ENCODE measurements around the gene KRTAP10-8. TPM values are rescaled to one million over a fixed set of nuclear protein-coding genes. Genes with fewer than 3 reads are reported as not detected.
"Not testable (repeated sequence)": the region's sequence is repeated elsewhere in the genome, so short reads cannot be mapped to it uniquely, and the experiment has no call there.

Gene KRTAP10-8
- total and polyA plus RNA-seq, 5 donors from 2014 or later = not detected

DNA sequence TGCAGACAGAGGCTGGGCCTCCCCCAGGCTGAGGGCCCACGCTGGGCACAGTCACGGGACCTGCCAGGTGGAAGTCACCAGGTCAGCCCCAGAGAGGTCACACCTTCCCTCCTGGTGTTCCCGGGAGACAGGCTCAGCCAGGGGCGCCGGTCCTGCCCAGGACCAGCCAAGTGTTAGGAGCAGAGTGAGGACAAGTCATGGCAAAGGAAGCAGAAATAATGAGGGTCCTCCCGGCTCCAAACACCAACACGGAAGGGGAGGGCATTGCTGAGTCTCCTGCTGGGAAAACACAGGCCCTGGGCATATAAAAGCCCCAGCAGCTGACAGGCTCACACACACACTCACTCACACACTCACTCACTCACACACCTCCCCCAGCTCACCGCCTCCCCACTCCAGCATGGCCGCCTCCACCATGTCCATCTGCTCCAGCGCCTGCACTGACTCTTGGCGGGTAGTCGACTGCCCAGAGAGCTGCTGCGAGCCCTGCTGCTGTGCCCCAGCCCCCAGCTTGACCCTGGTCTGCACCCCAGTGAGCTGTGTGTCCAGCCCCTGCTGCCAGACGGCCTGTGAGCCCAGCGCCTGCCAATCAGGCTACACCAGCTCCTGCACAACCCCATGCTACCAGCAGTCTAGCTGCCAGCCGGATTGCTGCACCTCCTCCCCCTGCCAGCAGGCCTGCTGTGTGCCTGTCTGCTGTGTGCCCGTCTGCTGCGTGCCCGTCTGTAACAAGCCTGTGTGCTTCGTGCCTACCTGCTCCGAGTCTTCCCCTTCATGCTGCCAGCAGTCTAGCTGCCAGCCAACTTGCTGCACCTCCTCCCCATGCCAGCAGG, 25.4 kb downstream of the KRTAP10-8 start, which contains the start of gene KRTAP10-10:
Gene KRTAP10-10 (plus strand): TSS at position 339 of the 833 bp plus-strand sequence. CDS start 62 bp downstream, at position 401.
- ATAC-seq (ENCODE audit: low read depth in 2 of 2) (no peak), DNase-seq (no peak)
- no peaks in the 10 kb centered on the region for H3K36me3 ChIP-seq (ENCODE audit: control insufficient read depth, insufficient read depth, low read length)
- no peaks in the 10 kb centered on the region for H3K36me3 Mint-ChIP-seq
- peak within 1 kb of the TSS in 2 of 3 donors; percentile 38 to 76 for H3K27ac Mint-ChIP-seq
- peaks cover 4 to 29% (median 13%) of the 10 kb centered on the region in 7 donors for H3K9me3 Mint-ChIP-seq
- peaks cover 6% of the 10 kb centered on the region for H3K27me3 ChIP-seq (ENCODE audit: control insufficient read depth, insufficient read depth, low read length)
- no peak within 1 kb of the TSS for H3K4me3 ChIP-seq (ENCODE audit: low read depth, low read length)
- H3K27ac ChIP-seq (ENCODE audit: insufficient read depth, low read length, poor library complexity, severe bottlenecking) = no peak within 1 kb of the TSS
- H3K4me3 Mint-ChIP-seq = no peak within 1 kb of the TSS
- peaks cover 11% of the 10 kb centered on the region in 2 experiments for H3K9me3 ChIP-seq (ENCODE audit: control insufficient read depth in 2 of 2, low read length in 2 of 2)
- H3K4me1 Mint-ChIP-seq = no peaks in the 10 kb centered on the region
- H3K4me1 ChIP-seq (ENCODE audit: control insufficient read depth, insufficient read depth, low read length, poor library complexity, severe bottlenecking) = no peaks in the 10 kb centered on the region
- peaks cover 17% of the 10 kb centered on the region for H3K27me3 Mint-ChIP-seq

DNA sequence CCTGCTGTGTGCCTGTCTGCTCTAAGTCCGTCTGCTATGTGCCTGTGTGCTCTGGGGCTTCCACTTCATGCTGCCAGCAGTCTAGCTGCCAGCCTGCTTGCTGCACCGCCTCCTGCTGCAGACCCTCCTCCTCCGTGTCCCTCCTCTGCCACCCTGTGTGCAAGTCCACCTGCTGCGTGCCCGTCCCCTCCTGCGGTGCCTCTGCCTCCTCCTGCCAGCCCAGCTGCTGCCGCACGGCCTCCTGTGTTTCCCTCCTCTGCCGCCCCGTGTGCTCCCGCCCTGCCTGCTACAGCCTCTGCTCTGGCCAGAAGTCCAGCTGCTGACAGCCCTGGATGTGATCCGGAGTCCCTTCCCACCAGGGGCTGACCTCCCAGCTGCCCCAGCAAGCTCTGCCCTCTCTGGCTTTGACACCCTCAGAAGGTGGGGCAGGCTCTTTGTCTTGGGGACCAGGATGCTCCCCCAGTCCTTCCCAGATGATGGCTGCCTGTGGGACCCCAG, 26.0 kb downstream of the KRTAP10-8 start:
- not testable (repeated sequence) for H3K4me1 Mint-ChIP-seq; H3K27ac ChIP-seq (ENCODE audit: insufficient read depth, low read length, poor library complexity, severe bottlenecking); DNase-seq; H3K9me3 ChIP-seq (ENCODE audit: control insufficient read depth in 2 of 2, low read length in 2 of 2); H3K36me3 Mint-ChIP-seq; H3K27me3 ChIP-seq (ENCODE audit: control insufficient read depth, insufficient read depth, low read length); H3K4me1 ChIP-seq (ENCODE audit: control insufficient read depth, insufficient read depth, low read length, poor library complexity, severe bottlenecking); H3K36me3 ChIP-seq (ENCODE audit: control insufficient read depth, insufficient read depth, low read length); H3K4me3 Mint-ChIP-seq; ATAC-seq (ENCODE audit: low read depth in 2 of 2); H3K4me3 ChIP-seq (ENCODE audit: low read depth, low read length)
- H3K27ac Mint-ChIP-seq = peak overlapping the region in 1 of 3 donors; percentile 38
- peaks cover 17% of the 10 kb centered on the region for H3K27me3 Mint-ChIP-seq
- peaks cover 4 to 27% (median 12%) of the 10 kb centered on the region in 7 donors for H3K9me3 Mint-ChIP-seq

DNA sequence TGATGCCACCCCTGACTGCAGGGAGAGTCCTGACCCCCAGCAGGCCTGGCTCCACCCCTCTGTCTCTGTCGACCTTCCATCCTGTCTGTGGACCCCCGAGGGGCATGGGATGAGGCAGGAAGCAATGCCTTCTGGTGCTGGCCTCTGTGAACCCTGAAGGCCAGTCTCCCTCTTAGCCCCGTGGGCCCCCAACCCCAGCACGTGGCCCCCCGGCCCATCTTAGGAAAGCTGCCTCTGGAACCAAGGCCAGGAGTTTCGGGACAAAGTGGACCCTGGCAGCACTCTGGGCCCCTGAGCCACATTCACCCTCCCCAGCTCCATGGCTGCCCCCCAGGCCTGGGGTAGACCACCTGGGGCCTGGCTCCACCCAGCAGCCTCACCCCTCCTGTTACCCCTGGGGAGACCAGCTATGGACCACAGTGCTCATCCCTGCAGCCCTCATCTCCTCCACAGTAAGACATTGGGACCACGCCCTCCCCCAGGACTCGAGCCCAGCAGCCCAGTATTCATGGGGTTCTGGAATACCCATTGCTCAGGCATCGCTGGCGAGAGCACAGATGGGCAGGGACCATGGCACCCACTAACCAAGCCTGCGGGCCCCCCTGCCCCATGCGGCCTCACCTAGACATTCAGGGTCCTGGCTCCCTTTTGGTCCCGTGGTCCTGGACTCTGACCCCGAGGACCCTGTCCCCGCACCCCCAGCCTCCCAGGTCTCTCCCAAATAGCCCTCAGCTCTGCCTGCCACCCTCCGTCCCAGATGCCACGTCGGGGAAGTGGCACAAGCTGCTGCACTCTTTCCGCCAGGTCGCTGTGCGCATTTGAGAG, 26.8 kb downstream of the KRTAP10-8 start:
- not testable (repeated sequence) for H3K27me3 ChIP-seq (ENCODE audit: control insufficient read depth, insufficient read depth, low read length); H3K27ac Mint-ChIP-seq; H3K4me1 Mint-ChIP-seq; H3K27ac ChIP-seq (ENCODE audit: insufficient read depth, low read length, poor library complexity, severe bottlenecking); H3K36me3 Mint-ChIP-seq; H3K4me1 ChIP-seq (ENCODE audit: control insufficient read depth, insufficient read depth, low read length, poor library complexity, severe bottlenecking); ATAC-seq (ENCODE audit: low read depth in 2 of 2); H3K36me3 ChIP-seq (ENCODE audit: control insufficient read depth, insufficient read depth, low read length); DNase-seq; H3K4me3 Mint-ChIP-seq; H3K4me3 ChIP-seq (ENCODE audit: low read depth, low read length)
- peaks cover under 1 to 24% (median 14%) of the 10 kb centered on the region in 7 donors for H3K9me3 Mint-ChIP-seq
- peaks cover 2 to 11% of the 10 kb centered on the region in 2 experiments for H3K9me3 ChIP-seq (ENCODE audit: control insufficient read depth in 2 of 2, low read length in 2 of 2)
- peaks cover 10% of the 10 kb centered on the region for H3K27me3 Mint-ChIP-seq

DNA sequence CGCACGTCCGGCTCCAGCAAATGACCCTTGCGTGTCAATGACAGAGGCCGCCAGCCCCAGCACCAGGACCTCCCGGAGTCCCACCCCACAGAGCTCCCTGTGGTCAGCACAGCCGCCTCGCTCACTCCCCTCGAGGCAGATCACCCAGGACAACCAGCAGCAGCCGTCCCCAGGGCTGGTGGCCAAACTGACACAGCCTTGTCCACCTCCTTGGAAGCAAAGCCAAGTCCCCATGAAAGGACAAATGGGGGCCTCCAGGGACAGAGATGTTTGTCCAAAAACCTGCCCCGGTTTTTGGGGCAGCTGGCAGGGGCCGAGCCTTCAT, 27.4 kb downstream of the KRTAP10-8 start:
- DNase-seq = no peak
- no peaks in the 10 kb centered on the region for H3K36me3 Mint-ChIP-seq
- Histone ChIP-seq H3K4me1 (ENCODE audit: control insufficient read depth, insufficient read depth, low read length, poor library complexity, severe bottlenecking) (no peaks in the 10 kb centered on the region), H3K4me3 (ENCODE audit: low read depth, low read length) (no peak overlapping the region), H3K27ac (ENCODE audit: insufficient read depth, low read length, poor library complexity, severe bottlenecking) (no peak overlapping the region), H3K36me3 (ENCODE audit: control insufficient read depth, insufficient read depth, low read length) (no peaks in the 10 kb centered on the region), H3K9me3 (ENCODE audit: control insufficient read depth in 2 of 2, low read length in 2 of 2) (peaks cover 8 to 17% of the 10 kb centered on the region in 2 experiments), H3K27me3 (ENCODE audit: control insufficient read depth, insufficient read depth, low read length) (peaks cover 6% of the 10 kb centered on the region)
- H3K4me3 Mint-ChIP-seq = no peak overlapping the region
- H3K4me1 Mint-ChIP-seq = no peaks in the 10 kb centered on the region
- ATAC-seq (ENCODE audit: low read depth in 2 of 2) = no peak
- H3K27me3 Mint-ChIP-seq = peaks cover 5% of the 10 kb centered on the region
- H3K27ac Mint-ChIP-seq = no peak overlapping the region
- peaks cover 0 to 29% (median 15%) of the 10 kb centered on the region in 7 donors for H3K9me3 Mint-ChIP-seq

DNA sequence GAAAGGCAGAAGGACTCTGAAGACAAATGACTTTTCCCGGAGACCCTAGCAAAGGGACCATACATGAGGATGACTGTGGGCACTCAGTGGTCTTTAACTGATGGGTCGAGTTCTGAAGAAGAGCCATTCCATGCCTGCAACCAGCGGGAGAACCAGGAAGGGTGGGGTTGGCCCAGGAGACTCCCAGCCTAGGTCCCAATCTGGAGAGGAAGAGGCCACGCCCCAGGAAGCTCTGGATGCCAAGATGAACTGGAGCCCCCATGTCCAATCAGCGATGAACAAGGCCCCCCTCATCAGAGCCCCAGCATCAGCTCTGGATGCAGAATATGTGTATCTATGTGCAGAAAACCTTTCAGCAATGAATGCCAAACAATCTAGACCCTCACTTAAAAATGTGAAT, 28.9 kb downstream of the KRTAP10-8 start:
- H3K4me1 ChIP-seq (ENCODE audit: control insufficient read depth, insufficient read depth, low read length, poor library complexity, severe bottlenecking) = no peaks in the 10 kb centered on the region
- no peaks in the 10 kb centered on the region for H3K36me3 Mint-ChIP-seq
- peaks cover 4% of the 10 kb centered on the region for H3K27me3 ChIP-seq (ENCODE audit: control insufficient read depth, insufficient read depth, low read length)
- H3K4me1 Mint-ChIP-seq = no peaks in the 10 kb centered on the region
- H3K27me3 Mint-ChIP-seq = no peaks in the 10 kb centered on the region
- H3K27ac ChIP-seq (ENCODE audit: insufficient read depth, low read length, poor library complexity, severe bottlenecking) = no peak overlapping the region
- H3K4me3 ChIP-seq (ENCODE audit: low read depth, low read length) = no peak overlapping the region
- peaks cover 20 to 27% of the 10 kb centered on the region in 2 experiments for H3K9me3 ChIP-seq (ENCODE audit: control insufficient read depth in 2 of 2, low read length in 2 of 2)
- DNase-seq = no peak
- ATAC-seq (ENCODE audit: low read depth in 2 of 2) = no peak
- no peaks in the 10 kb centered on the region for H3K36me3 ChIP-seq (ENCODE audit: control insufficient read depth, insufficient read depth, low read length)
- H3K4me3 Mint-ChIP-seq = no peak overlapping the region
- H3K27ac Mint-ChIP-seq = no peak overlapping the region
- H3K9me3 Mint-ChIP-seq = peaks cover 4 to 37% (median 17%) of the 10 kb centered on the region in 7 donors

DNA sequence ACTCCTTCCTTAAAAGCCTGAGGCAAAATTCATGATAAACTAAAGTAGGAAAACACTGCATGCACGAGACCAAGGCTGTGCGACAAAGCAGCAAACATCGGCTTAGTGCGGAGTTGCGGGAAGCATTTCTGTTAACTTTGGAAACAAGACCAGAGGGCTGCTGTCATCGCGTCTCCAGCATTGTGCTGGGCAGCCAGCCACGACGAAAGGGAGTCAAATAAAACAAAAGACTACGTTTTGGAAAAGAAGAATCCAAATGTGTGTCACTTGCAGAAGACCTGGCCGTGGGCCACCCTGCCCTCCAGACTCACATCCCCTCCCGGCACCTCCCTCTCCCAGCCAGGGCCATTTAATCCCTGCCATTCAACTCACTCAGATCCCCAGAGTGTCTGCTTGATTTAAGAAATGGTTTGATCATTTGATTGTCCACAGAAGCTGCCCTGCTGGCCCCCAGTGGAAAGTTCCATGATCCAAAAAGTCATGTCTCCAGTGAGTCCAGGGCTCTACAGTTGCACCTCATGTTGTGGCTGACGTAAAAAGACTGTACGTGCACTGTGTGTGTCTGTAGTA, 31.9 kb downstream of the KRTAP10-8 start:
- no peak for DNase-seq
- Mint-ChIP-seq H3K9me3 (peaks cover 4 to 37% (median 17%) of the 10 kb centered on the region in 7 donors), H3K27me3 (no peaks in the 10 kb centered on the region), H3K36me3 (no peaks in the 10 kb centered on the region), H3K27ac (peak overlapping the region in 1 of 3 donors; percentile 45), H3K4me1 (no peaks in the 10 kb centered on the region), H3K4me3 (no peak overlapping the region)
- Histone ChIP-seq H3K4me3 (ENCODE audit: low read depth, low read length) (no peak overlapping the region), H3K36me3 (ENCODE audit: control insufficient read depth, insufficient read depth, low read length) (no peaks in the 10 kb centered on the region), H3K27ac (ENCODE audit: insufficient read depth, low read length, poor library complexity, severe bottlenecking) (no peak overlapping the region), H3K27me3 (ENCODE audit: control insufficient read depth, insufficient read depth, low read length) (peaks cover 4% of the 10 kb centered on the region), H3K4me1 (ENCODE audit: control insufficient read depth, insufficient read depth, low read length, poor library complexity, severe bottlenecking) (no peaks in the 10 kb centered on the region), H3K9me3 (ENCODE audit: control insufficient read depth in 2 of 2, low read length in 2 of 2) (peaks cover 20 to 27% of the 10 kb centered on the region in 2 experiments)
- ATAC-seq (ENCODE audit: low read depth in 2 of 2) = no peak

DNA sequence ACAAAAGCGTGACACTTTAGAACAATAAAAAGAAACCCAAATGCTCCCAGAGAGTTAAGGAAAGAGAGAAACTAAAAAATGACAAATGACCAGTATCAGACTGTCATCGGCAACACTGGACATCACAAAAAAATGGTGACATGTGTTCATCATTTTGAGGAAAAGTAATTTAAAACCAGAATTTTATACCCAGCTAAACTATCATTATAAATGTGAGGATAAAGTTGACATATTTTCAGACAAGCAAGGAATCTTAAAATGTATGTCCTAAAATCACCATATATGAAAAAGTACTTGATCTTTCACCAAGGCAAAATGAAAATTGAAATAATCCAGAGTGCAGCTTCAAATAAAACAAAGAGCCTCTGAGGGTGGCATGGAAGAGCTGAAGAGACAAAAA, 33.0 kb downstream of the KRTAP10-8 start:
- H3K4me3 ChIP-seq (ENCODE audit: low read depth, low read length) = no peak overlapping the region
- H3K4me1 ChIP-seq (ENCODE audit: control insufficient read depth, insufficient read depth, low read length, poor library complexity, severe bottlenecking) = no peaks in the 10 kb centered on the region
- Mint-ChIP-seq H3K27ac (no peak overlapping the region), H3K36me3 (no peaks in the 10 kb centered on the region), H3K4me3 (peak overlapping the region in 1 of 4 donors; percentile 68), H3K27me3 (no peaks in the 10 kb centered on the region), H3K9me3 (peaks cover 4 to 37% (median 17%) of the 10 kb centered on the region in 7 donors), H3K4me1 (no peaks in the 10 kb centered on the region)
- H3K9me3 ChIP-seq (ENCODE audit: control insufficient read depth in 2 of 2, low read length in 2 of 2) = peaks cover 20 to 27% of the 10 kb centered on the region in 2 experiments
- H3K36me3 ChIP-seq (ENCODE audit: control insufficient read depth, insufficient read depth, low read length) = no peaks in the 10 kb centered on the region
- no peak overlapping the region for H3K27ac ChIP-seq (ENCODE audit: insufficient read depth, low read length, poor library complexity, severe bottlenecking)
- DNase-seq (no peak), ATAC-seq (ENCODE audit: low read depth in 2 of 2) (no peak)
- H3K27me3 ChIP-seq (ENCODE audit: control insufficient read depth, insufficient read depth, low read length) = peaks cover 4% of the 10 kb centered on the region
